HG03039 (cell line): ENCODE results near the gene IFT122.
"Not testable (repeated sequence)": the region's sequence is repeated elsewhere in the genome, so short reads cannot be mapped to it uniquely, and the experiment has no call there.

Source experiments
- ATAC-seq: cut with Tn5 transposase; IDR thresholded peaks from one replicate; pipeline ENCODE4 v1.9.1; 2021; ENCODE audit warnings: mild to moderate bottlenecking, moderate library complexity; ENCODE audit not compliant: unreplicated experiment

IFT122 gene

DNA sequence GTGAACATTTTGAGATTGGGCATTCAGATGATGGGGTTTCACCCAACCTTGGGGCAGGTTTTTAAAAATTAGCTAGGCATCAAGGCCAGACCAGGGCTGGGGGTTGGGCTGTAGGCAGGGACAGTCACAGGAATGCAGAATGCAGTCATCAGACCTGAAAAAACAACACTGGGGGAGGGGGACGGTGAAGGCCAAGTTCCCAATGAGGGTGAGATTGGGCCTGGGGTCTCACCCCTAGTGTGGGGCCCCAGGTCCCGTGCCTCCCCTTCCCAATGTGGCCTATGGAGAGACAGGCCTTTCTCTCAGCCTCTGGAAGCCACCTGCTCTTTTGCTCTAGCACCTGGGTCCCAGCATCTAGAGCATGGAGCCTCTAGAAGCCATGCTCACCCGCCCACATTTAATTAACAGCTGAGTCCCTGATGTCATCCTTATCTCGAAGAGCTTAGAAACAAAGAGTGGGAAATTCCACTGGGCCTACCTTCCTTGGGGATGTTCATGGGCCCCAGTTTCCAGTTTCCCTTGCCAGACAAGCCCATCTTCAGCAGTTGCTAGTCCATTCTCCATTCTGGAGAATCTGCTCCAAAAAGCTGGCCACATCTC is 94.5 kb downstream of the IFT122 start:
- ATAC-seq = no peak

GRCh38 chr3:129535075-129535474 is 95.1 kb downstream of the IFT122 start:
- ATAC-seq = no peak

DNA sequence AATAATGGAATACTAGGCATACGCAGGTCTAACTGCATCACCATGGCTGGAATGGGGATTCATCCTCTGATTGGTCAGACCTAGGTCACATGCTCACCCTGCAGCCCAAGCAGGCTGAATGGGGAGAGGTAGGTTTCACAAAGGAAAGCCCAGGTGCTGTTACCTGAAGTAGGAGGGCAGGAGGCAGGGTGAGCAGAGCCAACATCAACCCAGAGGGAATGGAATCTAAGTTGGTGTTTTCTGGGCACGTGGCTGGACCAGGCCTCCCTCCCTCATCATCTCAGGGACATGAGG is 96.3 kb downstream of the IFT122 start:
- no peak for ATAC-seq

GRCh38 chr3:129536804-129537203 is 96.8 kb downstream of the IFT122 start:
- ATAC-seq = no peak

- no peak for ATAC-seq
Measured at GRCh38 chr3:129539206-129539605, 99.2 kb downstream of the IFT122 start.

DNA sequence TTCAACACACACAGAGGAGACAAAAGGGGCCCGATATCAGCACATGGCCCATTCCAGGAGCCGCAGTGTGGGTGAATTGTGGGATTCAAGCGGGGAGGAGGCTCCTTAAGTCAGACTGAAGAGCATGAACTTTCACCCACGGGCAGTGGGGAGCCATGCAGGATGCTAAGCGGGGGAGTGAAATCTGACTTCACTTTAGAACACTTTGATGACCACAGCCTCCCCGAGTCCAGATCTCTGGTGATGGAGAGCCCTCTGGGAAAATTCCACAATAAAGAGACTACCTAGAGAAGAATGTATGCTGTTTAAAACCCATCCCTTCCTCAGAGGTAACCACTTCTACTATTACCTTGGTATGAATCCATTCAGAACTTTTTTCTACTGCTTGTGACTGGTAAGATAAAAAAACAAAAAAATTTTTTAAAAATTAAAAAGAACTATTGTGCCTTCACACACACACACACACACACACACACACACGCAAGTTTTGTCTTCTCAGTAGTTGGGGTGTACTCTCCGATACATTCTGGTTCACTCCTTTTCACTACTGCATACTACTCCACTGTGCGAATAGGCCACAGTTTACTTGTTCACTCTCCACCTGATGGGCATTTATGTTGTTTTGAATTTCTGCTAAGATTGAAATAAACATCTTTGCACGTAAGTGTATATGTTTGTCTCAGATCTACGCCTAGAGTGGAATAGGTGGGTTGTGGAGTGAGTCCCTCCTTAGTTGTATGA is 100.9 kb downstream of the IFT122 start:
- ATAC-seq = no peak

DNA sequence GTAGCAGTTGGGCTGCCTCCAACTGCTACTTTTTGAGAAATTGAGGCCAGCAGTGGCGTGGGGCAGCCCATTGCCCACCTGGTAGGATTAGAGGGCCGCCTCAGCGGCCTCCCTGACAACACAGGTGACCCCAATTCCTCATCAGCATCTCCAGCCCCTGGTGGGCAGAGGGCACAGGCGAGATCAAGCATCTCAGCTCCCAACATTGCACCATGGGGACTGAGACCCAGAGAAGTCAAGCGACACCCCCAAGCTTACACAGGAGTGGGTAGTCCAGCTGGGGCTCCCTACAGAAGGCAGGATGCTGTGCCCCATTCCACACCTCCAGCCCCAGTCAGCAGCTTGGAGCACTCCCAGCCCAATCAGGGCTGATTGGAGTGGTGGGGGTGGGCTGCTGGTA is 102.7 kb downstream of the IFT122 start:
- no peak for ATAC-seq

DNA sequence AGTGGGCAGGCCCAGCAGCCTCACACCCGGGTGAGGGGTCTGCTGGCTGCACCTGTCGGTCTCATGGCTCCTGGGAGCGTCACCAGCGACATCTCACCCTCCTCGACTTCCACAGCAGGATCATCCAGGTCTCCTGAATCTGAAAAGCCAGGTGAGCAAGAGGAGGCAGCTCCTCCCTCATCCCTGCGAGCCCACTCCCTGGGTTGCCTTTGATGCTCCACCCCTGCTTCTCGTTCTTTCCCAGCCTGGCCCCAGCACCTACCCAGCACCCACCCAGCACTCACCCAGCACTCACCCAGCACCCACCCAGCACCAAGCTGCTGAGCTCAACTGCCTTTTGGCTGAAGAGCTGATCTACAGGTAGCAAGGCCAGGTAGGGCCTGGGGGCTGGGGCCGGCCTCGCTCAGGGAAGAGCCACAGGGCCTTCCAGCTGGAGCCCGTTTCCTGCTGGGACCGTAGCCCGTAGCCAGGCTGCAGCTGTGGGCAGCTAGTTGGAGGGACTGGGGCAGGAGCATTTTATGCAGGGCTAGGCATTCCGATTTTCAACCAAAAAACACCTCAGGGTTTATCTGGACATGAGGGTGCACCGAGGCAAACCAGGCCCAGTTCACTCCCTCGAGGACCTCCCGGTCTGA is 103.2 kb downstream of the IFT122 start, which contains the start of gene H1-8:
Gene H1-8, plus strand, starts transcription at position 20 of the 635 bp plus-strand sequence. Its CDS starts 44 bp downstream, at position 64.
- no peak for ATAC-seq

DNA sequence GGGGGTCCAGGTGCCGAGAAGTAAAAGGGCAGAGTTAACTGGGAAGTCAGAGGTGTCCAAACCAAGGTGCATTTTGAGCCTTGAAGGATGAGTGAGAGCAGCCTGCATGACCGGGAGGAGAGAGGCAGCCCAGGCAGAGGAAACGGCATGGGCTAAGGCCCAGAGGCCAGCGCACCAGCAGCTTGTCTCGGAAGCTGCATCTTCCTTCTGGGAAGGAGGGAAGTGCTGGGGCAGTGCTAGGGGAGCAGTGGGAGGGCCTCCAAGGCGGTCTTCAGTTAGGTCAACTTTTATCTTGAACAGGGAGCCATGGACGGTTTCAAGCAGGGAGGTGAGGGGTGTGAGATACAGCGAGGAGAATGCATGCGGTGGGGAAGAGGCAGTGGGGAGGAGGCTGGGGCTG is 104.0 kb downstream of the IFT122 start:
- no peak for ATAC-seq

- ATAC-seq = not testable (repeated sequence)
Measured at GRCh38 chr3:129545951-129546350, 105.9 kb downstream of the IFT122 start.

GRCh38 chr3:129547241-129547640 is 107.2 kb downstream of the IFT122 start:
- no peak for ATAC-seq

- no peak for ATAC-seq
Measured at GRCh38 chr3:129548104-129548965, 108.3 kb downstream of the IFT122 start.

DNA sequence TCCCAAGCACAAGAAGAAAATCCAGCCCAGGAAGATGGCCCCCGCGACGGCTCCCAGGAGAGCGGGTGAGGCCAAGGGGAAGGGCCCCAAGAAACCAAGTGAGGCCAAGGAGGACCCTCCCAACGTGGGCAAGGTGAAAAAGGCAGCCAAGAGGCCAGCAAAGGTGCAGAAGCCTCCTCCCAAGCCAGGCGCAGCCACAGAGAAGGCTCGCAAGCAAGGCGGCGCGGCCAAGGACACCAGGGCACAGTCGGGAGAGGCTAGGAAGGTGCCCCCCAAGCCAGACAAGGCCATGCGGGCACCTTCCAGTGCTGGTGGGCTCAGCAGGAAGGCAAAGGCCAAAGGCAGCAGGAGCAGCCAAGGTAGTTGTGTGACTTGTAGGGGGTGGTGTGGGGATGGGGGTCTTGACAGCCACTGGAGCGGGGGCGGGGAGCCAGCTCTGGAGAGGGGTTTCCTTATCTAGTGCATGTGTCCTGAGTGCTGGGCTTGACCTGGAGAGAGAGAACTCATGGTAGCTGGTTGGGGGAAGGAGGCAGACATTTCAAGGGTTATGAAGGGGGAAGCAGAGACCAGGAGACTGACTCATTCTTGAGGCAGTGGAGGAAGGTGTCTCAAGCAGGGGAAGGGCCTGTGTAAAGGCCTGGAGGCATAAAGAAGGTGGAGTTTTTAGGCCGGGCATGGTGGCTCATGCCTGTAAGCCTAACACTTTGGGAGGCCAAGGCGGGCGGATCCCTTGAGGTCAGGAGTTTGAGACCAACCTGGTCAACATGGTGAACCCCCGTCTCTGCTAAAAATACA is 109.2 kb downstream of the IFT122 start:
- no peak for ATAC-seq

GRCh38 chr3:129549805-129550204 is 109.8 kb downstream of the IFT122 start:
- ATAC-seq = no peak

DNA sequence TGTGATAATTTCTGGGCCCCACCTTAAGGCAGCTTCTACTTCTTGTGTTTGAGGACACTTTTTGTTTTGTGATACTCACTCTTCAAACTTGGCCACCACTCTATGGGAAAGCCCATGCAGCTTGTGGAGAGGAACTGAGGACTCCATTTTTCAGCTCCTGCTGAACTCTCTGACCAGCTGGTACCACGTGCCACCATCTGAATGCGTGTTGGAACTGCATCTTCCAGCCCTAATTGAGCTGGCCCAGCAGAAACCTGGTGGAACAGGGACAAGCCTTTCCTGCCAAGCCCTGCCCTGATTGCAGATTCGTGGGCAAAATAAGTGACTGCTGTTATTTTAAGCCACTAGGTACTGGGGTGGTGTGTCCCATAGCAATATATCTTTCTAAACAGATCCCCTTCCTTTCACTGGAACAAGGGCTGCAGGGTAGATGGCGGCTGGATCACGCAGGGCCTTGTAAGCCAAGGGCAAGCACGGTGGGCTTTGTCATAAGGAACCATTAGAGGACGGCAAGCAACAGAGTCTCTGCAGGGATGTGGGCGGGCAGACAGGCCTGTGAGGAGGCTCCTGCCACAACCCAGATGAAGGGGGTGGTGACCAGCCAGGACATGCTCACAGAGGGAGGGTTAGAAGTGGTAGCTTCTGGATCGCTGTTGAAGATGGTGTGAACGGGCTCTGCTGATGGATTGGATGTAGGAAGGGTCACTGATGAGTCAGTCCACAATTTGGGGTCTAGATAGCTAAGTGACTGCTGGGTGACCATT is 112.4 kb downstream of the IFT122 start:
- no peak for ATAC-seq

- no peak for ATAC-seq
Measured at GRCh38 chr3:129553171-129553570, 113.1 kb downstream of the IFT122 start.

DNA sequence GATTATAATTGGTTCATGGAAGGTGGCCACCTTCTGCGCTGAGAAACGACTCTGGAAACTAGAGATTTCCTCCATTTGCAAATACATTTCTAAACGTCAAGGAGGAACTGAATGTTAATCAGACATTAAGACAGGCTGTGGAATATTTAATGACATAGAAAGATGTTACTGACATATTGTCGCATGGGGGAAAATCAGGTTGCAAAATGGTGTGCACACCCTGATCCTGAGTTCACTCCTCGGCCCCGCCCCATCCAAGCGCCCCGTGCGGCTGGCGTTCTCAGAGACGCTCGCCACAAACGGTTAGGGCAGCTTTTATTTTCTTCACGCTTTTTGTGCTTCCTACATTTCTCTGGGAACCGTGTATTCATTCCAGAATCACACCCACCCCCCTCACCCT is 113.7 kb downstream of the IFT122 start:
- no peak for ATAC-seq

GRCh38 chr3:129554356-129555152 is 114.5 kb downstream of the IFT122 start:
- ATAC-seq = no peak

GRCh38 chr3:129555153-129555550 is 115.1 kb downstream of the IFT122 start:
- no peak for ATAC-seq
